ENCODE measurements around the gene PIGP. TPM values are rescaled to one million over a fixed set of nuclear protein-coding genes. Genes with fewer than 3 reads are reported as not detected.

The PIGP gene
- total and polyA plus RNA-seq, 10 of the 15 experiments (the other 5 are each of a cell fraction or from before 2014, with no cell fraction given) = 17.0 to 65.0 (median 29.5) TPM

- Histone ChIP-seq H4K20me1 (ENCODE audit: control insufficient read depth, insufficient read depth) (no peaks in the 10 kb centered on the region), H3K27me3 (replicated peaks in 1 of 2; ENCODE audit: control insufficient read depth in 2 of 2, insufficient read depth in 2 of 2, low read length in 1 of 2) (no peaks in the 10 kb centered on the region; a peak in 1 of 4 replicates), H3K27ac (ENCODE audit: control insufficient read depth, insufficient read depth) (no peak overlapping the region), H3K36me3 (ENCODE audit: control insufficient read depth in 2 of 2, insufficient read depth in 2 of 2, low read length in 1 of 2) (no peaks in the 10 kb centered on the region), H3K9ac (ENCODE audit: control insufficient read depth, insufficient read depth, low read length) (no peak overlapping the region), H3K9me3 (replicated peaks; ENCODE audit: control insufficient read depth, insufficient read depth, low read length) (no peaks in the 10 kb centered on the region), H2AFZ (ENCODE audit: control insufficient read depth, low read depth, low read length) (no peak overlapping the region), H3K79me2 (ENCODE audit: control insufficient read depth, insufficient read depth, low read length) (no peaks in the 10 kb centered on the region), H3K4me1 (ENCODE audit: control insufficient read depth, insufficient read depth, low read length) (0 out of 2 replicates have a peak, but pooled peaks cover 3% of the 10 kb centered on the region), H3K4me2 (ENCODE audit: control insufficient read depth, insufficient read depth) (no peak overlapping the region), H3K4me3 (no peak overlapping the region)
- ChIA-PET POLR2A (no interaction called here), RAD21 (ENCODE audit: unreplicated experiment) (no interaction called here), SMC1A (ENCODE audit: uncharacterized antibody, unreplicated experiment) (no interaction called here), CTCF (no interaction called here)
- ATAC-seq (no peak), DNase-seq (ENCODE audit: low read depth, low spot score) (no peak), FAIRE-seq (no peak)
- TF ChIP-seq ZNF274 (IDR thresholded peaks at IDR 0.05; ENCODE audit: insufficient read depth, insufficient read length) = no peak
- no peak for TF ChIP-seq KAT2A (conservative IDR thresholded peaks at IDR 0.05; ENCODE audit: control insufficient read depth, low read depth, low read length)
- TF ChIP-seq MEF2A (IDR thresholded peaks at IDR 0.05; ENCODE audit: insufficient read depth, low read depth, low read length) = no peak
- TF ChIP-seq JUND (IDR thresholded peaks at IDR 0.05; ENCODE audit: low read depth, low read length) = no peak
- TF ChIP-seq TARDBP (IDR thresholded peaks at IDR 0.05; ENCODE audit: borderline replicate concordance) = no peak
- no peak for TF ChIP-seq PBX3 (IDR thresholded peaks at IDR 0.05; ENCODE audit: insufficient replicate concordance, low read depth, low read length)
- no peak for TF ChIP-seq RAD21 (IDR thresholded peaks at IDR 0.05; ENCODE audit: insufficient read depth, low read depth, low read length)
- no peak for TF ChIP-seq BCL11A (IDR thresholded peaks at IDR 0.05; ENCODE audit: low read depth, low read length)
- no peak for TF ChIP-seq ZNF687 (IDR thresholded peaks at IDR 0.05)
- intact Hi-C loops (cut with micrococcal nuclease; ENCODE audit: unreplicated experiment) (no loop called here), in situ Hi-C loops (cut with MboI) (no loop called here)
- WGBS (ENCODE audit: insufficient coverage, insufficient replicate concordance, low lambda C conversion rate, missing lambda C conversion rate) = 76% methylated on average over 6 of the region's 6 CpGs
- no TSS peak for BruUV-seq (replicated peaks)
Observed at GRCh38 chr21:37043818-37044217, 29.1 kb downstream of the PIGP start.
